ENCODE measurements around the gene ST6GALNAC3. TPM values are rescaled to one million over a fixed set of nuclear protein-coding genes. Genes with fewer than 3 reads are reported as not detected.

Gene ST6GALNAC3
- total RNA-seq, 4 donors from 2014 or later, result 9.7 to 34.0 (median 14.1) TPM

DNA sequence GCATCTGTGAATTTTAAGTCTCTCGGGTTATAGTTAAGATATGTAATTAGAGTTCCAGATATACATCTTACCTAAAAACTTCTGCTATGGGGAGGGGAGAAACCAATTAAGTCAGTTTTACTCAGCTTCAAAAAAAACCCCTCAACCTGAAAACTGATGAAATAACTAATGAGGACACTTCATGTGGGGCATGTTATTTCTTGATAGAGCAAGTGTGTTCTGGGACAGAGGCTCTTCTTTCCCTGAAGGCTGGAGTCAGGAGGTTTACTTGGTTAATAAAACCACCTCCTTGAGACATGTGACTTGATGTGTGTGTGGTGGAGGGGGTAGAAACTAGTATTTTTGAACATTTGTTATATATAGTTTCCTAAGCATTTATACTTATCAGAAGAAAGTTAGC is 479.7 kb downstream of the ST6GALNAC3 start:
- DNase-seq (ENCODE audit: low spot score) (no peak), ATAC-seq (ENCODE audit: low FRiP score) (no peak)
- no peak for TF ChIP-seq CTCF (IDR thresholded peaks at IDR 0.05)

DNA sequence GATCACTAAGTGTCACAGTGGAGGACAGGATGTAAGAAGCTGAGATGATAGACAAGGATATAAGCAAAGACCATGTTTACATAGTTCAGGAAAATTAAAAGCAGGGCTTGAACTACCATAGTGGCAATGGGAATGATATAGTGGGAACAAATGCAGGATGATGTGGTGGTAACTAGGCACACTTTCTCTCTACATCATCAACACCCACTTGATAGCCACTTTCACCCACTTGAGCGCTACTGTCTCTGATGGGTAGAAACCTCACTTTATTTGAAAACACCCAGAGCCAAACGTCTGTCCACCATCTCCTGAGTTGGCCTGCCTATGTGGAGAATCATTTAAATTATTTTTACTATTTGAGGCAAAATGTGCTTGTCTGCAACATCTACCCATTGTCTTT is 487.7 kb downstream of the ST6GALNAC3 start:
- no peak for ATAC-seq (ENCODE audit: low FRiP score)
- no peak for TF ChIP-seq CTCF (IDR thresholded peaks at IDR 0.05)
- DNase-seq (ENCODE audit: low spot score), result no peak

DNA sequence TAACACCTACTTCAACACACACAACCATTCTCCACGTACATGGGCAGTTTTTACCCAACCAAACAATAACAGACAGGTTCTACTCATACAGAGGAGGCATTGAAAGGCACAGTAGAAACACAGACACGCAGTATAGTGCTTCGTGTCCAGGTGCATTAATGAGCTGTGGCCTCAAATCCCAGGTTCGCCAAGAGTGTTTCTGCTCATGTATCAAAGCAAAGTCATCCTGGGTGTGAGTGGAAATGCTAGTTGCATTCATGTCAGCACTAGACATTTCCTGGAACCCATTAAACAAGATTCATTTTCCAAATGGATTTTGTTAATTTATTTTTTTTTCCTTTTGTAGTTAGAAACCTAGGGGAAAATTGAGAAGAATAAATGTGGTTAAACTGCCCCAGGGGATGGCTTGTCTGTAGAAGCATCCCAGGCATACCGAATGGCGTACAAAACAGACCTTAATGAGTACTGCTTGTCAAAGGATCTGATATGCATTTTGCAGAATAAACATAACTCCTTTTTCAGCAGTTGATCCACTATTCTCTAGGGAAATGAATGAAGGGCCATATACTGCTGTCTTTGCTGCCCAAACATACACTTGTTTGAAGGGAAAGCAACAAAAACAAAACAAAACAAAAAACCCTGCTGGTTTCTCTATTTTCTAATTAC is 494.2 kb downstream of the ST6GALNAC3 start:
- no peak for DNase-seq (ENCODE audit: low spot score)
- TF ChIP-seq CTCF (IDR thresholded peaks at IDR 0.05), result no peak
- no peak for ATAC-seq (ENCODE audit: low FRiP score)

DNA sequence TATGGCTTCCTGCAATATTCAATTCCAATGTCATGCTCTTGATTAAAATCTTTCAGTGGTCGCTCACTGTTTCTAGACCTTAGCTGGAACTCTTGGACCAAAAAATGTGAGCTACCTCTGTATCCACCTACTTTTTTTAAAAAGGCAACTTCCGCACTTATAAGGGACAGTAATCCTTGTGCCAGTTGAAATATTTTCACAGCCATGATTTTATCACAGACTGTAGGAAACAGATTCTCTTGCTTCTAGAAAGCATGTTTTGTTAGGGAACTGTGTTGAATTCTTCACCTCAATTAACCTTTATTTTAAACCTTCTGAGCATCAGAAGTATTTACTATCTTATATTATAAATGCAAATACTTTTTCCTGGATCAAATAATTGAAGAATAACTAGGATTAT is 496.7 kb downstream of the ST6GALNAC3 start:
- no peak for ATAC-seq (ENCODE audit: low FRiP score)
- DNase-seq (ENCODE audit: low spot score), result no peak
- TF ChIP-seq CTCF (IDR thresholded peaks at IDR 0.05), result no peak

DNA sequence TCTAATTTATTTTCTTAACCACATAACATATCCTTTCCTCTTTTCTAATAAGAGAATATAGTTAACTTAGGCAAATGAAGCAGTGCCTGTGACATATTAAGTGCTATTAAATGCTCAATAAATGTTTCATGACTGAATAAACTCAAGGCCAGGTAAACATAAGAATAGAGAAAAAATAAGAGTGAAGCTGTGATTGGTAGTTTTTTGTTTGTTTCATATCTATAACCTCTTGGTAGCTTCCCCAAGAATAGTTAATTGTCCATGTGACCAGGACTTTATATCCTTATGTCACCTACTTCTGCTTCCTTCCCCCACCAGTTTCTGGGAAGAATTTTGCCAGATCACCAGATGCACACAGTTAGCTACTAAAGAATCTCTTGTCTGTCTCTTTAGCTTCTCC is 497.7 kb downstream of the ST6GALNAC3 start:
- DNase-seq (ENCODE audit: low spot score), result no peak
- ATAC-seq (ENCODE audit: low FRiP score), result no peak
- no peak for TF ChIP-seq CTCF (IDR thresholded peaks at IDR 0.05)

GRCh38 chr1:76576876-76577524 is 502.5 kb downstream of the ST6GALNAC3 start:
- DNase-seq (ENCODE audit: low spot score) (no peak), ATAC-seq (ENCODE audit: low FRiP score) (no peak)
- TF ChIP-seq CTCF (IDR thresholded peaks at IDR 0.05), result no peak

Measured in omental fat pad (tissue), 4 donors.